GM21528 (cell line): ENCODE data around the gene GPR162.

Experiments
- ATAC-seq: cut with Tn5 transposase; IDR thresholded peaks from one replicate; pipeline ENCODE4 v1.9.1; 2021; ENCODE audit warnings: mild to moderate bottlenecking, moderate library complexity; ENCODE audit not compliant: unreplicated experiment, low FRiP score

The GPR162 gene

GRCh38 chr12:6820166-6820565, 1.5 kb upstream of the GPR162 start:
- ATAC-seq: no peak

GRCh38 chr12:6822426-6823135, 960 bp downstream of the GPR162 start:
- no peak for ATAC-seq

- ATAC-seq: no peak
These were observed 1.8 kb downstream of the GPR162 start for GRCh38 chr12:6823182-6824084.

GRCh38 chr12:6824085-6824775, 2.6 kb downstream of the GPR162 start:
- no peak for ATAC-seq

GRCh38 chr12:6824901-6825381, 3.3 kb downstream of the GPR162 start:
- ATAC-seq: no peak

GRCh38 chr12:6825398-6826124, 3.9 kb downstream of the GPR162 start:
- ATAC-seq: no peak

- ATAC-seq: no peak
These were observed 4.6 kb downstream of the GPR162 start for GRCh38 chr12:6826125-6826733.

- no peak for ATAC-seq
These were observed 5.3 kb downstream of the GPR162 start for GRCh38 chr12:6826734-6827436.

- no peak for ATAC-seq
These were observed 5.9 kb downstream of the GPR162 start for GRCh38 chr12:6827437-6827911.

- no peak for ATAC-seq
These were observed 6.6 kb downstream of the GPR162 start, which contains the start of gene P3H3 for GRCh38 chr12:6827982-6828780. Gene P3H3, plus strand, starts transcription at chr12:6828407. Its CDS starts 34 bp downstream, at chr12:6828441.

- no peak for ATAC-seq
These were observed 7.3 kb downstream of the GPR162 start for GRCh38 chr12:6828781-6829535.

- no peak for ATAC-seq
These were observed 8.1 kb downstream of the GPR162 start for GRCh38 chr12:6829536-6830220.

GRCh38 chr12:6830286-6830890, 8.8 kb downstream of the GPR162 start:
- no peak for ATAC-seq

GRCh38 chr12:6830999-6831398, 9.4 kb downstream of the GPR162 start:
- no peak for ATAC-seq

GRCh38 chr12:6831450-6831995, 9.9 kb downstream of the GPR162 start:
- no peak for ATAC-seq

- no peak for ATAC-seq
These were observed 10.5 kb downstream of the GPR162 start for GRCh38 chr12:6832125-6832524.
